ENCODE data around the gene MYO5A.

- TF ChIP-seq L3MBTL2 (conservative IDR thresholded peaks at IDR 0.05) (no peak), FOXK2 (IDR thresholded peaks at IDR 0.05) (no peak), SP1 (IDR thresholded peaks at IDR 0.05) (no peak), FOXM1 (IDR thresholded peaks at IDR 0.05; ENCODE audit: borderline replicate concordance) (no peak), FOXA1 (IDR thresholded peaks at IDR 0.05) (no peak), BHLHE40 (IDR thresholded peaks at IDR 0.05; ENCODE audit: borderline replicate concordance) (no peak), ZNF384 (IDR thresholded peaks at IDR 0.05) (no peak)
Measured at GRCh38 chr15:52509500-52510245, 19.0 kb downstream of the MYO5A start.
